Gastroesophageal sphincter (tissue), 3 donors: ENCODE data around the gene MPND.

ENCODE experiments used
- POLR2A ChIP-seq, 2 donors: fragments of 450-650 bp; IDR thresholded peaks; one replicate each; pipeline ENCODE4 v1.6.1; 2017; ENCODE audit warnings: antibody characterized with exemption in 2 of 2, mild to moderate bottlenecking in 2 of 2, moderate library complexity in 1 of 2
- TF ChIP-seq, protein P1 (sequence below), 4 experiments: fragments of 200-600 bp in 2 of 4; fragments of 450-650 bp in 2 of 4; sonication (generic) in 1 of 4; IDR thresholded peaks; one replicate each; pipeline ENCODE4 v1.5.1; 2017 to 2019; ENCODE audit warnings: antibody characterized with exemption in 4 of 4, mild to moderate bottlenecking in 2 of 4, moderate library complexity in 2 of 4

DNA sequence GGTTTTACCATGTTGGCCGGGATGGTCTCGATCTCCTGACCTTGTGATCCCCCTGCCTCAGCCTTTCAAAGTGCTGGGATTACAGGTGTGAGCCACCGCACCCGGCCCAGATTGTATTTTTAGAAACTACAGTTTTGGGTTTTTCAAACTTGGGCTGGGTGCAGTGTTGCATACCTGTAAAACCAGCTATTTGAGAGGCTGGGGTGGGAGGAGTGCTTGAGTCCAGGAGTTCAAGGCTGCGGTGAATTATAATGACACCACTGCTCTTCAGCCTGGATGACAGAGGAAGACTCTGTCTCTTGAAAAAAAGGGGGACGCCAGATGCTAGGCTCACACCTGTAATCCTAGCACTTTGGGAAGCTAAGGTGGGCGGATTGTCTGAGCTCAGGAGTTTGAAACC lies 63.3 kb downstream of the MPND start:
- TF ChIP-seq, protein P1, sequence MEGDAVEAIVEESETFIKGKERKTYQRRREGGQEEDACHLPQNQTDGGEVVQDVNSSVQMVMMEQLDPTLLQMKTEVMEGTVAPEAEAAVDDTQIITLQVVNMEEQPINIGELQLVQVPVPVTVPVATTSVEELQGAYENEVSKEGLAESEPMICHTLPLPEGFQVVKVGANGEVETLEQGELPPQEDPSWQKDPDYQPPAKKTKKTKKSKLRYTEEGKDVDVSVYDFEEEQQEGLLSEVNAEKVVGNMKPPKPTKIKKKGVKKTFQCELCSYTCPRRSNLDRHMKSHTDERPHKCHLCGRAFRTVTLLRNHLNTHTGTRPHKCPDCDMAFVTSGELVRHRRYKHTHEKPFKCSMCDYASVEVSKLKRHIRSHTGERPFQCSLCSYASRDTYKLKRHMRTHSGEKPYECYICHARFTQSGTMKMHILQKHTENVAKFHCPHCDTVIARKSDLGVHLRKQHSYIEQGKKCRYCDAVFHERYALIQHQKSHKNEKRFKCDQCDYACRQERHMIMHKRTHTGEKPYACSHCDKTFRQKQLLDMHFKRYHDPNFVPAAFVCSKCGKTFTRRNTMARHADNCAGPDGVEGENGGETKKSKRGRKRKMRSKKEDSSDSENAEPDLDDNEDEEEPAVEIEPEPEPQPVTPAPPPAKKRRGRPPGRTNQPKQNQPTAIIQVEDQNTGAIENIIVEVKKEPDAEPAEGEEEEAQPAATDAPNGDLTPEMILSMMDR (IDR thresholded peaks at IDR 0.05), result no peak
- no peak for TF ChIP-seq POLR2A (IDR thresholded peaks at IDR 0.05)
